NT2/D1 (cell line): ENCODE results near the gene TUBB4B.

Experiments used
- DNase-seq: peaks from one replicate; pipeline ENCODE4 v3.0.0-alpha.2; 2011; ENCODE audit warnings: low read depth, low spot score
- H3K27me3 ChIP-seq: 2 replicates; pipeline ENCODE4 v1.6.0; 2011; ENCODE audit warnings: mild to moderate bottlenecking; ENCODE audit not compliant: insufficient read length, insufficient read depth
- H3K36me3 ChIP-seq: 2 replicates; pipeline ENCODE4 v1.6.1; 2011; ENCODE audit warnings: mild to moderate bottlenecking, low read length, mixed read lengths; ENCODE audit not compliant: insufficient read depth, insufficient read length
- H3K4me1 ChIP-seq: 2 replicates; pipeline ENCODE4 v1.5.1; 2011; ENCODE audit not compliant: insufficient read depth, insufficient read length
- H3K4me3 ChIP-seq: 2 replicates; pipeline ENCODE4 v1.5.1; 2011; ENCODE audit warnings: low read depth; ENCODE audit not compliant: insufficient read length
- H3K9ac ChIP-seq: 2 replicates; pipeline ENCODE4 v1.6.0; 2011; ENCODE audit warnings: low read depth; ENCODE audit not compliant: insufficient read length
- H3K9me3 ChIP-seq: 2 replicates; pipeline ENCODE4 v1.5.1; 2011; ENCODE audit warnings: mild to moderate bottlenecking, low read length; ENCODE audit not compliant: insufficient read depth
- SUZ12 ChIP-seq: IDR thresholded peaks from 2 replicates; pipeline ENCODE4 v1.6.1; 2011; ENCODE audit not compliant: insufficient read length, insufficient read depth; ENCODE audit errors: extremely low read depth
- YY1 ChIP-seq: IDR thresholded peaks from 2 replicates; pipeline ENCODE4 v1.6.1; 2011; ENCODE audit not compliant: insufficient read length, insufficient read depth
- ZNF274 ChIP-seq: IDR thresholded peaks from 2 replicates; pipeline ENCODE4 v1.6.1; 2011; ENCODE audit warnings: mild to moderate bottlenecking, low read depth, low read length

TUBB4B gene

GRCh38 chr9:137223078-137223970, 17.8 kb upstream of the TUBB4B start:
- Histone ChIP-seq H3K9ac (peak overlapping the region; percentile 96), H3K36me3 (peaks cover 13% of the 10 kb centered on the region), H3K27me3 (peaks cover 13% of the 10 kb centered on the region), H3K9me3 (no peaks in the 10 kb centered on the region), H3K4me1 (peaks cover 36% of the 10 kb centered on the region), H3K4me3 (peak overlapping the region; percentile 90)
- peak; percentile 95 for DNase-seq
- TF ChIP-seq ZNF274 (no peak), YY1 (no peak), SUZ12 (no peak)

- Histone ChIP-seq H3K9ac (peak within 1 kb of the TSS; percentile 96), H3K36me3 (no peaks in the 10 kb centered on the region), H3K9me3 (no peaks in the 10 kb centered on the region), H3K27me3 (peaks cover 13% of the 10 kb centered on the region), H3K4me1 (peaks cover 39% of the 10 kb centered on the region), H3K4me3 (peak within 1 kb of the TSS; percentile 90)
- TF ChIP-seq SUZ12 = no peak
- TF ChIP-seq ZNF274 = no peak
- no peak for TF ChIP-seq YY1
- DNase-seq = no peak
Measured at GRCh38 chr9:137224830-137225694, 16.0 kb upstream of the TUBB4B start, which contains the start of gene CYSRT1. CYSRT1 (plus strand) TSS chr9:137225174; CDS start chr9:137225622, 448 bp downstream.

- no peaks in the 10 kb centered on the region for H3K36me3 ChIP-seq
- H3K4me1 ChIP-seq = peaks cover 40% of the 10 kb centered on the region
- H3K4me3 ChIP-seq = no peak overlapping the region
- no peak for TF ChIP-seq SUZ12
- TF ChIP-seq YY1 = no peak
- no peak for TF ChIP-seq ZNF274
- no peaks in the 10 kb centered on the region for H3K9me3 ChIP-seq
- H3K9ac ChIP-seq = peak overlapping the region; percentile 67
- no peak for DNase-seq
- H3K27me3 ChIP-seq = peaks cover 13% of the 10 kb centered on the region
Measured at GRCh38 chr9:137225699-137226331, 15.3 kb upstream of the TUBB4B start.

- Histone ChIP-seq H3K9me3 (no peaks in the 10 kb centered on the region), H3K27me3 (peaks cover 12% of the 10 kb centered on the region), H3K9ac (peak overlapping the region; percentile 65), H3K4me3 (no peak overlapping the region), H3K4me1 (peaks cover 40% of the 10 kb centered on the region), H3K36me3 (no peaks in the 10 kb centered on the region)
- TF ChIP-seq SUZ12 = no peak
- no peak for TF ChIP-seq YY1
- no peak for TF ChIP-seq ZNF274
- DNase-seq = no peak
Measured at GRCh38 chr9:137226338-137227053, 14.6 kb upstream of the TUBB4B start.

GRCh38 chr9:137227054-137227852, 13.8 kb upstream of the TUBB4B start, which contains the start of gene RNF224:
RNF224 (plus strand) TSS chr9:137227502; CDS start chr9:137228336, 834 bp downstream.
- H3K4me3 ChIP-seq = no peak within 1 kb of the TSS
- H3K9me3 ChIP-seq = no peaks in the 10 kb centered on the region
- DNase-seq = peak; percentile 59
- H3K36me3 ChIP-seq = no peaks in the 10 kb centered on the region
- TF ChIP-seq YY1 = no peak
- TF ChIP-seq ZNF274 = no peak
- TF ChIP-seq SUZ12 = no peak
- peaks cover 40% of the 10 kb centered on the region for H3K4me1 ChIP-seq
- H3K9ac ChIP-seq = peak within 1 kb of the TSS; percentile 65
- H3K27me3 ChIP-seq = peaks cover 9% of the 10 kb centered on the region
